WERI-Rb-1 (cell line): ENCODE data around the gene LFNG.

Source experiments
- DNase-seq: peaks from one replicate; pipeline ENCODE4 v3.0.0-alpha.2; 2020
- H3K27ac ChIP-seq: fragments of 250-450 bp; sonication (Bioruptor Pico); 2 replicates; pipeline ENCODE4 v1.5.1; 2020; ENCODE audit warnings: mild to moderate bottlenecking, moderate library complexity
- H3K27me3 ChIP-seq: fragments of 250-450 bp; sonication (Bioruptor Pico); 2 replicates; pipeline ENCODE4 v1.5.1; 2021; ENCODE audit warnings: mild to moderate bottlenecking, low read depth, moderate library complexity; ENCODE audit not compliant: insufficient read depth, severe bottlenecking
- H3K36me3 ChIP-seq: fragments of 250-450 bp; sonication (Bioruptor Pico); 2 replicates; pipeline ENCODE4 v1.5.1; 2020; ENCODE audit warnings: mild to moderate bottlenecking, moderate library complexity
- H3K4me3 ChIP-seq: 2 replicates; pipeline ENCODE4 v1.5.1; 2011; ENCODE audit warnings: low read depth, mild to moderate bottlenecking, control low read depth, low read length
- H3K9me3 ChIP-seq: fragments of 250-450 bp; sonication (Bioruptor Pico); 2 replicates; pipeline ENCODE4 v1.5.1; 2021; ENCODE audit warnings: mild to moderate bottlenecking, moderate library complexity; ENCODE audit not compliant: severe bottlenecking
- CTCF ChIP-seq: IDR thresholded peaks from 2 replicates; pipeline ENCODE4 v1.5.1; 2011; ENCODE audit warnings: low read depth, mild to moderate bottlenecking, control low read depth, inconsistent platforms, low read length

Gene LFNG

GRCh38 chr7:2523461-2523936 is 3.9 kb downstream of the LFNG start:
- no peak overlapping the region for H3K4me3 ChIP-seq
- H3K27ac ChIP-seq: peak overlapping the region; percentile 44
- peaks cover 47% of the 10 kb centered on the region for H3K36me3 ChIP-seq
- TF ChIP-seq CTCF: no peak
- H3K9me3 ChIP-seq: no peaks in the 10 kb centered on the region
- H3K27me3 ChIP-seq: no peaks in the 10 kb centered on the region
- DNase-seq: no peak

- peaks cover 54% of the 10 kb centered on the region for H3K36me3 ChIP-seq
- no peaks in the 10 kb centered on the region for H3K9me3 ChIP-seq
- H3K27me3 ChIP-seq: no peaks in the 10 kb centered on the region
- no peak overlapping the region for H3K4me3 ChIP-seq
- TF ChIP-seq CTCF: no peak
- DNase-seq: no peak
- H3K27ac ChIP-seq: peak overlapping the region; percentile 44
Measured at GRCh38 chr7:2523941-2524807, 4.6 kb downstream of the LFNG start.

- Histone ChIP-seq H3K27me3 (no peaks in the 10 kb centered on the region), H3K36me3 (peaks cover 55% of the 10 kb centered on the region), H3K27ac (peak overlapping the region; percentile 44; the same call in 1 of the 2 replicates), H3K9me3 (no peaks in the 10 kb centered on the region), H3K4me3 (no peak overlapping the region)
- TF ChIP-seq CTCF: no peak
- DNase-seq: no peak
Measured at GRCh38 chr7:2524808-2525657, 5.5 kb downstream of the LFNG start.

GRCh38 chr7:2525658-2526630 is 6.4 kb downstream of the LFNG start:
- H3K9me3 ChIP-seq: no peaks in the 10 kb centered on the region
- H3K4me3 ChIP-seq: no peak overlapping the region
- H3K27me3 ChIP-seq: no peaks in the 10 kb centered on the region
- peaks cover 55% of the 10 kb centered on the region for H3K36me3 ChIP-seq
- H3K27ac ChIP-seq: 0 out of 2 replicates have a peak overlapping the region, but pooled peaks have one; percentile 31
- DNase-seq: no peak
- TF ChIP-seq CTCF: no peak
